Upper lobe of right lung (tissue), 1 donor: ENCODE results near the gene KDM5B. TPM values are rescaled to one million over a fixed set of nuclear protein-coding genes. Genes with fewer than 3 reads are reported as not detected.

ENCODE experiments used
- ATAC-seq: fragments of 200-7000 bp; cut with Tn5 transposase; one replicate; pipeline ENCODE4 v1.9.1; 2020; ENCODE audit warnings: mild to moderate bottlenecking, moderate library complexity
- DNase-seq: peaks from one replicate; pipeline ENCODE4 v3.0.0-alpha.2; 2020
- H3K27ac ChIP-seq: fragments of 200-600 bp; one replicate; pipeline ENCODE4 v1.8.0; 2022
- H3K27me3 ChIP-seq: fragments of 200-600 bp; one replicate; pipeline ENCODE4 v1.8.0; 2022; ENCODE audit warnings: mild to moderate bottlenecking
- H3K36me3 ChIP-seq: fragments of 200-600 bp; one replicate; pipeline ENCODE4 v1.8.0; 2022
- H3K4me1 ChIP-seq: fragments of 200-600 bp; one replicate; pipeline ENCODE4 v1.8.0; 2022
- H3K4me3 ChIP-seq: fragments of 200-600 bp; one replicate; pipeline ENCODE4 v1.8.0; 2022; ENCODE audit warnings: mild to moderate bottlenecking
- H3K9me3 ChIP-seq: fragments of 200-600 bp; one replicate; pipeline ENCODE4 v1.8.0; 2022
- intact Hi-C: fragments of 100-400 bp; cut with DNase I; formaldehyde crosslinking; loops from one replicate; pipeline ENCODE4 v1.11.0; 2022
- total RNA-seq: library from RNA; stranded (reverse); fragmentation: NEBNext Ultra II Directional; extraction: Animal tissue kit (Norgen Biotek cat#: 25700); gene quantifications from one replicate; pipeline ENCODE4 v1.2.1, GENCODE V29; 2021
- TF ChIP-seq, protein P1 (sequence below): fragments of 200-600 bp; IDR thresholded peaks from one replicate; pipeline ENCODE4 v1.8.0; 2022; ENCODE audit warnings: antibody characterized with exemption
- donor health status: DM: no; HTN: yes; CAD: no; lungs with severe emphysema.

Gene KDM5B
- total RNA-seq, 1 donor from 2014 or later: 57.3 TPM

DNA sequence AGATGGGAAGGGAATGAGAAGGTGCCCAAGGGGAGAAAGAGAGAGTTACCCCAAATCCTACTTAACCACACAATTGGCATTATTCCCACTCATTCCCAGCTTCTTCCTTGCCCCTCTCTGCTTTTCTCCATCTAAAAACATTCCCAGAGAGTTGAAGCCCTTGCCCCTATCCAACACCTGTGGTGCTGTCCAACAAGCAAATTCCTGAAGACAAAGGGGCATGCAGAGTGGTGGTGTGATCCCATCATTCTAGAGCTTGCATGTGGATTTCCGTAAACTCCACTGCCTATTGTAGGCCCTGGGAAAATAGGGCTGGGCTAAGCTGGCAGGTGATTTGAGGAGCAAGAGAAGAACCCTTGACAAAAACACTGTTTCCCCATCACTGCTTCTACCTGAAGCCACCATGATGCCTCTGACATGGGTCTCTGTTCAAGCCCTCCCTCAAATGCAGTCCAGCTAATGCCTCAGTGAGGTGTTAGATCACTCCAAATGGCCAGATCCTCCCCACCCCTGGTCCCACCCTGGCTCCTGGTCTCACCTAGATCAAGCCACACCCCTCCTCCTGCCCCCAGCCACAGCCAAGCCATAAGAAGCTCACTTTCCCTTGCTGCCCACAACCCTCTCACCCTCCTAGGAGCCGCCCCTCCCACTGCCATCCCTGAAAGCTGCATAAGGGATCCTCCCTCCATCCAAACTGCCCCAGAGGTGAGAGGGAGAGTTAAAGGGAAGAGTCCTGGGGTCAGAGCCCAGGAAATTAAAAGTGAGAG is 127.5 kb downstream of the KDM5B start:
- no peak for DNase-seq
- TF ChIP-seq, protein P1, sequence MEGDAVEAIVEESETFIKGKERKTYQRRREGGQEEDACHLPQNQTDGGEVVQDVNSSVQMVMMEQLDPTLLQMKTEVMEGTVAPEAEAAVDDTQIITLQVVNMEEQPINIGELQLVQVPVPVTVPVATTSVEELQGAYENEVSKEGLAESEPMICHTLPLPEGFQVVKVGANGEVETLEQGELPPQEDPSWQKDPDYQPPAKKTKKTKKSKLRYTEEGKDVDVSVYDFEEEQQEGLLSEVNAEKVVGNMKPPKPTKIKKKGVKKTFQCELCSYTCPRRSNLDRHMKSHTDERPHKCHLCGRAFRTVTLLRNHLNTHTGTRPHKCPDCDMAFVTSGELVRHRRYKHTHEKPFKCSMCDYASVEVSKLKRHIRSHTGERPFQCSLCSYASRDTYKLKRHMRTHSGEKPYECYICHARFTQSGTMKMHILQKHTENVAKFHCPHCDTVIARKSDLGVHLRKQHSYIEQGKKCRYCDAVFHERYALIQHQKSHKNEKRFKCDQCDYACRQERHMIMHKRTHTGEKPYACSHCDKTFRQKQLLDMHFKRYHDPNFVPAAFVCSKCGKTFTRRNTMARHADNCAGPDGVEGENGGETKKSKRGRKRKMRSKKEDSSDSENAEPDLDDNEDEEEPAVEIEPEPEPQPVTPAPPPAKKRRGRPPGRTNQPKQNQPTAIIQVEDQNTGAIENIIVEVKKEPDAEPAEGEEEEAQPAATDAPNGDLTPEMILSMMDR: no peak
- Histone ChIP-seq H3K9me3 (peaks cover 5% of the 10 kb centered on the region), H3K4me1 (no peaks in the 10 kb centered on the region), H3K27ac (no peak overlapping the region), H3K36me3 (no peaks in the 10 kb centered on the region), H3K27me3 (peaks cover 27% of the 10 kb centered on the region), H3K4me3 (no peak overlapping the region)
- intact Hi-C loops: no loop called here
- ATAC-seq: no peak

DNA sequence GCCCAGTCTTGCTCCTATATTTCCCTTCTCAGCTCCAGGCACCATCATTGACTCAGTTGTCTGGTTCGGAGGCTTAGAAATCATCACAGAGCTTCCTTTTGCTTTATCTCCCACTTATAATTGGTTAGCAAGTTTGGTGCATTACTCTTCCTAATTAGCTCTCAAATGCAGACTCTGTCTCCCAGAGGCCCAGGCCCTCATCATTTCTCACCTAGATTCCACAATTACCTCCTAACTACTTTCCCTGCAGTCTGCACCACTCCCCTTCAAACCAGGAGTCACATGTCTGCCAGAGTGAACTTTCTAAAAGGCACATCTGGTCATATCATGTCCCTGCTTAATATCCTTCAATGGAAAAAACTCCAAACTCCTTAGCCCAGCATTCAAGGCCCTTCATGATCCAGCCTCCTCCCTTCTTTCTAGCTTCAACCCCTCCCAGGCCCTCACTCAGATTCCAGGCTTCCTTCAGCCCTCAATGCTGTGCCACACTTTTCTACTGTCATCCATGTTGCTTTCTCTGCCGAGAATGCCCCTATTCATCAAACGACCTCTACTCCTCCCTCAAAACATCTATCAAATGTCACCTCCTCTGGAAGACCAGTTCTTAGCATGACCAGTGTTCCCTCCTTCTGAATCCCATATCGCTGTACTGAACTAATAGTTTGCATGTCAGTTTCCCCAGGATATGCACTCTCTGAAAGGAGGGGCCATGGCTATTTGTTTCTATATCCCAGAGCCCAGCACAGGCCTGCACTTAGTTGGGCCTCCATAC is 128.6 kb downstream of the KDM5B start:
- H3K27ac ChIP-seq: no peak overlapping the region
- intact Hi-C loops: no loop called here
- peaks cover 23% of the 10 kb centered on the region for H3K27me3 ChIP-seq
- H3K36me3 ChIP-seq: no peaks in the 10 kb centered on the region
- ATAC-seq (no peak), DNase-seq (no peak)
- H3K9me3 ChIP-seq: peaks cover 5% of the 10 kb centered on the region
- H3K4me1 ChIP-seq: no peaks in the 10 kb centered on the region
- TF ChIP-seq, protein P1: no peak
- H3K4me3 ChIP-seq: no peak overlapping the region

DNA sequence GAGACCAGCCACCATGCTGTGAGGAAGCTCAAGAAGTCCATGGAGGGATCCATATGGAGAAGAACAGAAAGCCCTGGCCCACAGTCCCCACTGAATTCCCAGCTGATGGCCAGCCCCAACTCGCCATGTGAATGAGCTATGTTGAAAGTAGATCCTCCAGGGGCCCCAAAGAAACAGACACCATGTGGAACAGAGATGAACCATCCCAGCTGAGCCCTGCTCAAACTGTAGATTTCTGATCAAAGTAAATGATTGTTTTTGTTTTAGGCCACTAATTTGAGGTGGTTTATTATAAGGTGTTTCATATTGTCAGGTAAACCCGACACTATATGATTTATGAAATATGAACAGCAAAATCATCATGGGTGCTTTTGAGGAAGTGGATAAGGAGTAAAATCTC is 130.8 kb downstream of the KDM5B start:
- Histone ChIP-seq H3K4me3 (no peak overlapping the region), H3K27ac (no peak overlapping the region), H3K27me3 (peaks cover 12% of the 10 kb centered on the region), H3K9me3 (peaks cover 5% of the 10 kb centered on the region), H3K4me1 (no peaks in the 10 kb centered on the region), H3K36me3 (no peaks in the 10 kb centered on the region)
- TF ChIP-seq, protein P1: no peak
- intact Hi-C loops: no loop called here
- ATAC-seq (no peak), DNase-seq (no peak)

Other genes starting within 250 kb of the KDM5B start
- 0.06 TPM for gene SYT2, start 98.0 kb downstream of the KDM5B start, total RNA-seq
- 0.81 TPM for gene PCAT6, start 2.5 kb upstream of the KDM5B start, total RNA-seq
- 10.0 TPM for gene RABIF, start 80.7 kb upstream of the KDM5B start, total RNA-seq
- gene KLHL12, start 118.8 kb upstream of the KDM5B start, total RNA-seq: 24.4 TPM
- gene ADIPOR1, start 149.9 kb upstream of the KDM5B start, total RNA-seq: 126 TPM
- gene CYB5R1, start 158.8 kb upstream of the KDM5B start, total RNA-seq: 71.8 TPM
- 50.4 TPM for gene TMEM183A, start 199.0 kb upstream of the KDM5B start, total RNA-seq
- 1.3 TPM for gene PPFIA4, start 218.1 kb upstream of the KDM5B start, total RNA-seq